HFFc6 (cell line): ENCODE data around the gene CSF3R. TPM values are rescaled to one million over a fixed set of nuclear protein-coding genes. Genes with fewer than 3 reads are reported as not detected.

Experiments used
- DNase-seq: peaks from one replicate; pipeline ENCODE4 v3.0.0-alpha.2; 2018
- H3K27ac Mint-ChIP-seq: 2 replicates; pipeline ENCODE4 v1.8.0; 2020; ENCODE audit warnings: mild to moderate bottlenecking, mixed read lengths
- H3K27me3 Mint-ChIP-seq: 2 replicates; pipeline ENCODE4 v1.8.0; 2021; ENCODE audit warnings: mild to moderate bottlenecking, moderate library complexity, mixed read lengths; ENCODE audit not compliant: insufficient read depth
- H3K36me3 Mint-ChIP-seq: 2 replicates; pipeline ENCODE4 v1.8.0; 2021; ENCODE audit warnings: low read depth, mixed read lengths
- H3K4me1 Mint-ChIP-seq: 2 replicates; pipeline ENCODE4 v1.8.0; 2020; ENCODE audit warnings: low read depth, mixed read lengths
- H3K4me3 Mint-ChIP-seq: 2 replicates; pipeline ENCODE4 v1.8.0; 2020; ENCODE audit warnings: mild to moderate bottlenecking, moderate library complexity, mixed read lengths
- H3K9me3 Mint-ChIP-seq: 2 replicates; pipeline ENCODE4 v1.8.0; 2020; ENCODE audit warnings: mild to moderate bottlenecking, mixed read lengths
- total RNA-seq, 6 experiments: library from RNA; stranded (reverse); fragmentation: NEBNext Ultra II Directional; extraction: Animal tissue kit (Norgen Biotek cat#: 25700); gene quantifications; 2 replicates in 1 of 6; 3 replicates in 5 of 6; pipeline ENCODE4 v1.2.3, GENCODE V29; 2021
- TF ChIP-seq, protein P1 (sequence below): fragments of 200-600 bp; sonication (generic); IDR thresholded peaks from 2 replicates; pipeline ENCODE4 v1.5.0; 2021; ENCODE audit warnings: antibody characterized with exemption, mild to moderate bottlenecking

Gene CSF3R
- total RNA-seq, 6 experiments from 2014 or later = not detected

DNA sequence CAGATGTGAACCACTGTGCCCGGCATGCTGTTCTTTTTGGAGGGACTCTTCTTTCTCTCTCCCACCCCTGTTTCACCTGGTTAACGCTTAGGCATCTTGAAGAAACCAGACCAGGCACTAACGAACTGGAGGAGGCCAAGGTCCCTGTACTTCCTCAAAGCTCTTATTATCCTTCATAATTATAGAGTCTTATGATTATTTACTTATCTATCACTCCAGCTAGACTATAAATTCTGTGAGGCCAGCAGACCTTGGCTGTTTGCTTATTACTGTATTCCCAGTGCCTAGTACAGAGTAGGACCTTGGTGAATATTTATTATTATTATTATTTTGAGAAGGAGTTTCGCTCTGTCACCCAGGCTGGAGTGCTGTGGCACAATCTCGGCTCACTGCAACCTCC is 5.8 kb downstream of the CSF3R start:
- no peaks in the 10 kb centered on the region for H3K9me3 Mint-ChIP-seq
- TF ChIP-seq, protein P1, sequence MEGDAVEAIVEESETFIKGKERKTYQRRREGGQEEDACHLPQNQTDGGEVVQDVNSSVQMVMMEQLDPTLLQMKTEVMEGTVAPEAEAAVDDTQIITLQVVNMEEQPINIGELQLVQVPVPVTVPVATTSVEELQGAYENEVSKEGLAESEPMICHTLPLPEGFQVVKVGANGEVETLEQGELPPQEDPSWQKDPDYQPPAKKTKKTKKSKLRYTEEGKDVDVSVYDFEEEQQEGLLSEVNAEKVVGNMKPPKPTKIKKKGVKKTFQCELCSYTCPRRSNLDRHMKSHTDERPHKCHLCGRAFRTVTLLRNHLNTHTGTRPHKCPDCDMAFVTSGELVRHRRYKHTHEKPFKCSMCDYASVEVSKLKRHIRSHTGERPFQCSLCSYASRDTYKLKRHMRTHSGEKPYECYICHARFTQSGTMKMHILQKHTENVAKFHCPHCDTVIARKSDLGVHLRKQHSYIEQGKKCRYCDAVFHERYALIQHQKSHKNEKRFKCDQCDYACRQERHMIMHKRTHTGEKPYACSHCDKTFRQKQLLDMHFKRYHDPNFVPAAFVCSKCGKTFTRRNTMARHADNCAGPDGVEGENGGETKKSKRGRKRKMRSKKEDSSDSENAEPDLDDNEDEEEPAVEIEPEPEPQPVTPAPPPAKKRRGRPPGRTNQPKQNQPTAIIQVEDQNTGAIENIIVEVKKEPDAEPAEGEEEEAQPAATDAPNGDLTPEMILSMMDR = no peak
- H3K27me3 Mint-ChIP-seq = peaks cover 34% of the 10 kb centered on the region
- no peak overlapping the region for H3K4me3 Mint-ChIP-seq
- H3K27ac Mint-ChIP-seq = no peak overlapping the region
- no peak for DNase-seq
- peaks cover 8% of the 10 kb centered on the region for H3K4me1 Mint-ChIP-seq
- H3K36me3 Mint-ChIP-seq = no peaks in the 10 kb centered on the region

DNA sequence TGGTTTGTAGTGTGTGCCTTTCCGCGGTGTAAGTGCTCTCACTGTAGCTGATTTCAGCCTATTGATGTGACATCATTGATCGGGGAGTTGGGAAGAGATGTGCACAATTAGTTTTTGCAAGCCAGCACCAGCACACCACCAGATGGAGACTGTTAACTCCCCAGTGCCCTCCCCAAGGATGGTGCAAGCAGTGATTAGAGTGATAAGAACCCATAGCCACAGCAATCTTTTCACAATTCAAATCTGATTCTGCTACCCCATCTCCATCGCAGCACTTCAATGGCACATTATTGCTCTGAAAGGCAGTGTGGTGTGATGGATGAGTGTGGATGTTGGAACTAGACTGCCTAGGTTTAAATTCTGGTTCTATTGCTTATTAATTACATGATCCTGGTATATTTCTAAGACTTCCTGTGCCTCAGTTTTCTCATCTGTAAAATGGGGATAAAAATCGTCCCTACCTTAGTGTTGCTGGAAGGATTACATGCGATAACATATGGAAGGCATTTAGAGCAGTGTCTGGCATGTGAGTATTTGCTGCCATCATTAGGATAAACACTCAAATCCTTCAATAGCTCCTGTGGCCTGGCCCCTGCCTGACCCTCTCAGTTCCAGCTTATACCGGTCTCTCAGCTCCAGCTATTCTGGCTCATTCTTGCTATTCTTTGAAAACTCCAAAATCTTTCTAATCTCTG is 6.7 kb downstream of the CSF3R start:
- Mint-ChIP-seq H3K9me3 (no peaks in the 10 kb centered on the region), H3K27me3 (peaks cover 28% of the 10 kb centered on the region), H3K27ac (no peak overlapping the region), H3K36me3 (no peaks in the 10 kb centered on the region), H3K4me3 (no peak overlapping the region), H3K4me1 (peaks cover 8% of the 10 kb centered on the region)
- TF ChIP-seq, protein P1 = peak; percentile 34
- DNase-seq = no peak

- DNase-seq = no peak
- H3K4me3 Mint-ChIP-seq = no peak overlapping the region
- TF ChIP-seq, protein P1 = no peak
- H3K27me3 Mint-ChIP-seq = peaks cover 23% of the 10 kb centered on the region
- no peaks in the 10 kb centered on the region for H3K36me3 Mint-ChIP-seq
- no peaks in the 10 kb centered on the region for H3K9me3 Mint-ChIP-seq
- H3K27ac Mint-ChIP-seq = no peak overlapping the region
- H3K4me1 Mint-ChIP-seq = peaks cover 8% of the 10 kb centered on the region
These were observed 7.4 kb downstream of the CSF3R start for GRCh38 chr1:36475341-36475740.

DNA sequence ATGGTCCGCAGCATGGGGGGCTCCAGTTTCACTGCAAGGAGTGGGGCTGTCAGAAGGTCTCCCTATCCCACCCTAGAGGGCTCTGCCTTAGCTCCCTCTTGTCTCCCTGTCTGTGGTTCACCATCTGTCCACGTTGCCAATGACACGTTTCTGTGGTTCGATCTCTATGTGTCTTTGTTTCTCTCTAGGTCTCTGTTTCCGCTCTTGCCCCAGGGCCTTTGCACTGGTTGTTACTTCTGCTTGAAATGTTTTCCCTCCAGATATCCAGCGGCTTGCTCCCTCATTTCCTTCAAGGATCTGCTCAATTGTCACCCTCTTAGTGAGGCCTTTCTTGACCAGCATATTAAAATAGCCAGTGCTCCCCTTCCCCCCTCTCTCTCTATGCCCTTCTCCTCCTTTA is 10.1 kb downstream of the CSF3R start:
- Mint-ChIP-seq H3K27me3 (peaks cover 12% of the 10 kb centered on the region), H3K27ac (no peak overlapping the region), H3K36me3 (no peaks in the 10 kb centered on the region), H3K4me1 (no peaks in the 10 kb centered on the region), H3K9me3 (no peaks in the 10 kb centered on the region), H3K4me3 (no peak overlapping the region)
- TF ChIP-seq, protein P1 = no peak
- DNase-seq = no peak

GRCh38 chr1:36471830-36472641 is 10.7 kb downstream of the CSF3R start:
- Mint-ChIP-seq H3K27ac (no peak overlapping the region), H3K4me1 (no peaks in the 10 kb centered on the region)
- no peak for DNase-seq

More at GRCh38 chr1:36471830-36472641, 10.7 kb downstream of the CSF3R start:
- TF ChIP-seq, protein P1 = no peak
- Mint-ChIP-seq H3K4me3 (no peak overlapping the region), H3K9me3 (no peaks in the 10 kb centered on the region), H3K27me3 (peaks cover 12% of the 10 kb centered on the region), H3K36me3 (no peaks in the 10 kb centered on the region)
